MCF 10A (cell line): ENCODE measurements around the gene TMEM121. TPM values are rescaled to one million over a fixed set of nuclear protein-coding genes. Genes with fewer than 3 reads are reported as not detected.
"Not testable (repeated sequence)": the region's sequence is repeated elsewhere in the genome, so short reads cannot be mapped to it uniquely, and the experiment has no call there.

Source experiments
- BruUV-seq: library from RNA; stranded (reverse); fragments of 400-500 nt; replicated peaks from 2 replicates; lab custom pipeline; 2021; lab: Mats Ljungman, UMichigan
- CTCF ChIA-PET: fragments of 300-600 bp; sonication (Branson Sonifier 250); formaldehyde crosslinking; extraction: SDS; loops from one replicate; lab custom pipeline; 2021; ENCODE audit warnings: antibody characterized with exemption, inconsistent platforms; lab: Yijun Ruan, JAX
- POLR2A ChIA-PET: fragments of 300-600, 350-650 bp; sonication (Branson Sonifier 250); formaldehyde crosslinking; extraction: SDS; loops from one replicate; lab custom pipeline; 2020; ENCODE audit warnings: antibody characterized with exemption, inconsistent platforms; lab: Yijun Ruan, JAX
- DNase-seq: peaks from one replicate; pipeline ENCODE4 v3.0.0-alpha.2; 2018; ENCODE audit not compliant: unreplicated experiment
- H3K27ac Mint-ChIP-seq: one replicate; pipeline ENCODE4 v1.8.0; 2022; ENCODE audit warnings: mild to moderate bottlenecking, low read depth, mixed read lengths; ENCODE audit not compliant: unreplicated experiment
- H3K27me3 Mint-ChIP-seq: one replicate; pipeline ENCODE4 v1.8.0; 2022; ENCODE audit warnings: mixed read lengths; ENCODE audit not compliant: insufficient read depth, unreplicated experiment
- H3K36me3 Mint-ChIP-seq: one replicate; pipeline ENCODE4 v1.8.0; 2022; ENCODE audit warnings: mild to moderate bottlenecking, moderate library complexity, mixed read lengths; ENCODE audit not compliant: insufficient read depth, unreplicated experiment
- H3K4me1 Mint-ChIP-seq: one replicate; pipeline ENCODE4 v1.8.0; 2022; ENCODE audit warnings: mixed read lengths; ENCODE audit not compliant: insufficient read depth, unreplicated experiment
- H3K4me3 Mint-ChIP-seq: one replicate; pipeline ENCODE4 v1.8.0; 2022; ENCODE audit warnings: mild to moderate bottlenecking, moderate library complexity, mixed read lengths; ENCODE audit not compliant: unreplicated experiment
- H3K9me3 Mint-ChIP-seq: one replicate; pipeline ENCODE4 v1.8.0; 2022; ENCODE audit warnings: mixed read lengths; ENCODE audit not compliant: unreplicated experiment
- CTCF ChIP-seq: fragments of 200-600 bp; IDR thresholded peaks from one replicate; pipeline ENCODE4 v1.8.0; 2022; ENCODE audit warnings: antibody characterized with exemption, mild to moderate bottlenecking; ENCODE audit not compliant: unreplicated experiment
- intact Hi-C: fragments of 100-400 bp; cut with micrococcal nuclease; formaldehyde crosslinking; loops from 2 replicates; pipeline ENCODE4 v1.14.1; 2022
- total RNA-seq: library from RNA; stranded (reverse); gene quantifications from 2 replicates; pipeline ENCODE4 v1.2.3, GENCODE V29; 2022

Gene TMEM121
- total RNA-seq, 1 experiment from 2014 or later: 0.68 TPM

- H3K9me3 Mint-ChIP-seq: peaks cover 14% of the 10 kb centered on the region
- intact Hi-C loops: no loop called here
- CTCF ChIA-PET: interaction anchor here (0.5 to 2.6 kb wide), 29 partner anchors 8 to 1178 kb away, joined by 3 to 21 read pairs (median 4); no protein-coding TSS in a partner anchor
- peak; percentile 97 for TF ChIP-seq CTCF
- no peaks in the 10 kb centered on the region for H3K36me3 Mint-ChIP-seq
- no peaks in the 10 kb centered on the region for H3K4me1 Mint-ChIP-seq
- no peak overlapping the region for H3K27ac Mint-ChIP-seq
- no peak overlapping the region for H3K4me3 Mint-ChIP-seq
- no TSS peak for BruUV-seq
- H3K27me3 Mint-ChIP-seq: peaks cover 61% of the 10 kb centered on the region
- peak; percentile 56 for DNase-seq
- POLR2A ChIA-PET: no interaction called here
These were observed 11.4 kb downstream of the TMEM121 start for GRCh38 chr14:105537580-105538474.

DNA sequence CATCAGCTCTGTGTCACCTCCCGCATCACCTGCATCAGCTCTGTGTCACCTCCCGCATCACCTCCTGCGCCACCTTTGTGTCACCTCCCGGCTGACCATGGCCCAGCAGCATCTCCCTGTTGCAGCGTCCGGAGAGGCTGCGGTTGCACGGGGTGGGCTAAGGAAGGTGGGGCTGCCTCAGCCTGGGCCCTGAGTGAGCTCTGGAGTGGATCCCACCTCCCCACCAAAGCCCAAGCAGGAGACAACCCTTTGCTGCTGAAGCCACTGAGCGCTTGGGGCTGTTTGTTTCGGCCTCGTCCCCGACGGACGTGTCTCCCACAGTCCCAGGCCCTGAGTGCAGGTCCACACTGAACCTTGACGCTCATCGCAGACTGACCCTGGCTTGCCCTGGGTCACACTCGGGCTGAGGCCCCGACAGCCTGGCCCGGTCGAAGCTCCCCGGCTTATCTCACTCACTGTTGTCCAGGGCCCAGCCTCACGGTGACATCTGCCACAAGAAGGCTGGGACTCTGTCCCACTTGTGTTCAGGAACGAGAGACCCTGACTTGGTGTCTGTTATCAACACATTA, 12.2 kb downstream of the TMEM121 start:
- Mint-ChIP-seq H3K27ac (no peak overlapping the region), H3K4me1 (no peaks in the 10 kb centered on the region), H3K9me3 (peaks cover 22% of the 10 kb centered on the region), H3K36me3 (no peaks in the 10 kb centered on the region), H3K4me3 (no peak overlapping the region), H3K27me3 (peaks cover 61% of the 10 kb centered on the region)
- no TSS peak for BruUV-seq
- CTCF ChIA-PET: interaction anchor here (0.6 to 2.6 kb wide), 12 partner anchors 9 to 1178 kb away, joined by 3 to 21 read pairs (median 4); no protein-coding TSS in a partner anchor
- POLR2A ChIA-PET: no interaction called here
- no peak for TF ChIP-seq CTCF
- no peak for DNase-seq
- intact Hi-C loops: no loop called here

DNA sequence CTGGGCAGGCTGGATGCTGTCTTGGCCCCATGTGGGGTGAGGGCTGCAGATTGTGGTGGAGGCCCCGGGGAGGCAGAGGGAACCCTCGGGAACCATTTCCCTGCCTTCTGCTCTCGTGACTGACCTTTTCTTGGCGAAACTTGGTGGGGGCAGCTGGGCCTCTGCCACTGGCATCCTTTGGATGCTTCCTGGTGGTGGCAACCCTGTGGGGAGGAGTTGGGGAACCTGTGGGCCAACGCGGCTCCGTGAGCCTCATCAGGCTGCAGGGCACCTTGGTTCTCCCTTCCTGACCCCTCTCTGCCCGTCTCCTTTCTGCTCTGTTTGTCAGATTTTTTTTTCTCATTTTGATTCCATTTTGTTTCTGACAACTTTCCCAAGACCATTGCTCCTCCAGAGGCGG, 14.4 kb downstream of the TMEM121 start:
- no TSS peak for BruUV-seq
- intact Hi-C loops: no loop called here
- peaks cover 32% of the 10 kb centered on the region for H3K9me3 Mint-ChIP-seq
- no peaks in the 10 kb centered on the region for H3K36me3 Mint-ChIP-seq
- POLR2A ChIA-PET: no interaction called here
- no peak overlapping the region for H3K27ac Mint-ChIP-seq
- H3K27me3 Mint-ChIP-seq: peaks cover 62% of the 10 kb centered on the region
- CTCF ChIA-PET: interaction anchor here (0.9 kb wide), 1 partner anchor 11 kb away, joined by 4 read pairs; no protein-coding TSS in a partner anchor
- no peak for DNase-seq
- TF ChIP-seq CTCF: no peak
- H3K4me1 Mint-ChIP-seq: no peaks in the 10 kb centered on the region
- H3K4me3 Mint-ChIP-seq: no peak overlapping the region

- ChIA-PET POLR2A (no interaction called here), CTCF (interaction anchor here (0.9 kb wide), 1 partner anchor 29 kb away, joined by 3 read pairs; no protein-coding TSS in a partner anchor)
- no TSS peak for BruUV-seq
- DNase-seq: no peak
- Mint-ChIP-seq H3K4me3 (no peak overlapping the region), H3K36me3 (no peaks in the 10 kb centered on the region), H3K27ac (no peak overlapping the region), H3K4me1 (no peaks in the 10 kb centered on the region), H3K9me3 (peaks cover 32% of the 10 kb centered on the region), H3K27me3 (peaks cover 58% of the 10 kb centered on the region)
- intact Hi-C loops: no loop called here
- TF ChIP-seq CTCF: no peak
These were observed 15.0 kb downstream of the TMEM121 start for GRCh38 chr14:105541218-105541875.

GRCh38 chr14:105545676-105546075, 19.3 kb downstream of the TMEM121 start:
- H3K27ac Mint-ChIP-seq: not testable (repeated sequence)
- CTCF ChIA-PET: interaction anchor here (1.1 to 1.8 kb wide), 2 partner anchors 10 to 17 kb away, joined by 3 to 7 read pairs; no protein-coding TSS in a partner anchor
- peaks cover 32% of the 10 kb centered on the region for H3K9me3 Mint-ChIP-seq

More at GRCh38 chr14:105545676-105546075, 19.3 kb downstream of the TMEM121 start:
- H3K4me1 Mint-ChIP-seq, BruUV-seq, POLR2A ChIA-PET, H3K4me3 Mint-ChIP-seq, DNase-seq, intact Hi-C loops, H3K36me3 Mint-ChIP-seq: not testable (repeated sequence)
- H3K27me3 Mint-ChIP-seq: peaks cover 43% of the 10 kb centered on the region
